Thyroid gland (tissue), 4 donors: ENCODE data around the gene ZDHHC9. TPM values are rescaled to one million over a fixed set of nuclear protein-coding genes. Genes with fewer than 3 reads are reported as not detected.
A peak's percentile ranks its signal among the peaks of the same experiment; 100 is the strongest.

Experiments
- DNase-seq, 2 donors: peaks; one replicate each; pipeline ENCODE4 v3.0.0-alpha.2; 2019
- H3K27ac ChIP-seq, 3 donors: fragments of 200-600 bp; sonication (generic); 1 replicate in 2 of 3; 2 replicates in 1 of 3; pipeline ENCODE4 v1.5.1; 2016 to 2019; ENCODE audit warnings: mild to moderate bottlenecking in 1 of 3, moderate library complexity in 1 of 3
- H3K27me3 ChIP-seq: fragments of 200-600 bp; sonication (generic); one replicate; pipeline ENCODE4 v1.5.1; 2019
- H3K36me3 ChIP-seq, 2 donors: fragments of 200-600 bp; sonication (generic); one replicate each; pipeline ENCODE4 v1.5.1; 2016 to 2019
- H3K4me1 ChIP-seq, 2 donors: fragments of 200-600 bp; sonication (generic); one replicate each; pipeline ENCODE4 v1.5.1; 2017 to 2019
- H3K4me3 ChIP-seq, 3 donors: fragments of 200-600 bp; sonication (generic); replicated peaks in 1 of 3; 1 replicate in 2 of 3; 2 replicates in 1 of 3; pipeline ENCODE4 v1.5.1; 2016; ENCODE audit warnings: mild to moderate bottlenecking in 1 of 3
- H3K9me3 ChIP-seq: fragments of 200-600 bp; sonication (generic); one replicate; pipeline ENCODE4 v1.5.1; 2017
- CTCF ChIP-seq, 6 experiments: fragments of 200-600 bp in 3 of 6; fragments of 450-650 bp in 3 of 6; sonication (generic) in 3 of 6; IDR thresholded peaks; one replicate each; pipeline ENCODE4 v1.5.1; 2016 to 2019; ENCODE audit warnings: antibody characterized with exemption in 6 of 6, mild to moderate bottlenecking in 2 of 6, inconsistent platforms in 1 of 6, moderate library complexity in 1 of 6
- POLR2A ChIP-seq, 2 donors: fragments of 450-650 bp; IDR thresholded peaks; one replicate each; pipeline ENCODE4 v1.6.1; 2017; ENCODE audit warnings: antibody characterized with exemption in 2 of 2, mild to moderate bottlenecking in 2 of 2, moderate library complexity in 1 of 2
- WGBS, 2 donors: methylation state at CpG; one replicate each; pipeline ENCODE4 v1.1.5; 2017; 5-methylcytosine and 5-hydroxymethylcytosine counted together
- intact Hi-C: fragments of 100-400 bp; cut with DNase I; formaldehyde crosslinking; loops from one replicate; pipeline ENCODE4 v1.15.1; 2023
- total RNA-seq, 4 donors: library from RNA; depleted of rRNA; stranded (reverse); fragments of >200 nt; gene quantifications; one replicate each; pipeline ENCODE4 v1.2.3, GENCODE V29; 2016

The ZDHHC9 gene
- total RNA-seq, 4 donors from 2014 or later, result 19.7 to 35.6 (median 25.3) TPM

GRCh38 chrX:129840344-129840743 lies 3.3 kb downstream of the ZDHHC9 start:
- no peak for DNase-seq
- no peaks in the 10 kb centered on the region for H3K4me1 ChIP-seq
- 56 to 68% methylated on average over 5 of the region's 5 CpGs for WGBS, 2 donors
- no peak for TF ChIP-seq CTCF (IDR thresholded peaks at IDR 0.05)
- H3K36me3 ChIP-seq, result no peaks in the 10 kb centered on the region
- no peak overlapping the region for H3K27ac ChIP-seq
- intact Hi-C loops, result no loop called here
- no peak overlapping the region for H3K4me3 ChIP-seq
- no peaks in the 10 kb centered on the region for H3K27me3 ChIP-seq
- no peaks in the 10 kb centered on the region for H3K9me3 ChIP-seq

GRCh38 chrX:129836827-129837226 lies 6.9 kb downstream of the ZDHHC9 start:
- H3K9me3 ChIP-seq, result no peaks in the 10 kb centered on the region
- no peaks in the 10 kb centered on the region for H3K4me1 ChIP-seq
- no peaks in the 10 kb centered on the region for H3K27me3 ChIP-seq
- no peak overlapping the region for H3K27ac ChIP-seq
- WGBS, 2 donors, result 95 to 97% methylated on average over 3 of the region's 3 CpGs
- intact Hi-C loops, result no loop called here
- H3K4me3 ChIP-seq, result no peak overlapping the region
- DNase-seq, result no peak
- no peaks in the 10 kb centered on the region for H3K36me3 ChIP-seq
- TF ChIP-seq POLR2A (IDR thresholded peaks at IDR 0.05) (no peak), CTCF (IDR thresholded peaks at IDR 0.05) (no peak)

- intact Hi-C loops, result no loop called here
- H3K4me1 ChIP-seq, result no peaks in the 10 kb centered on the region
- H3K4me3 ChIP-seq, result no peak overlapping the region
- peak; percentile 9 to 23 for DNase-seq
- H3K36me3 ChIP-seq, result no peaks in the 10 kb centered on the region
- WGBS, 2 donors, result 71 to 83% methylated on average over 5 of the region's 5 CpGs
- H3K27me3 ChIP-seq, result no peaks in the 10 kb centered on the region
- TF ChIP-seq CTCF (IDR thresholded peaks at IDR 0.05) (no peak), POLR2A (IDR thresholded peaks at IDR 0.05) (no peak)
- H3K9me3 ChIP-seq, result no peaks in the 10 kb centered on the region
- no peak overlapping the region for H3K27ac ChIP-seq
Measured at GRCh38 chrX:129833153-129833990, 10.3 kb downstream of the ZDHHC9 start.

- Histone ChIP-seq H3K9me3 (no peaks in the 10 kb centered on the region), H3K27ac (no peak overlapping the region), H3K36me3 (no peaks in the 10 kb centered on the region), H3K4me3 (no peak overlapping the region), H3K4me1 (no peaks in the 10 kb centered on the region), H3K27me3 (no peaks in the 10 kb centered on the region)
- intact Hi-C loops, result no loop called here
- no peak for DNase-seq
- TF ChIP-seq POLR2A (IDR thresholded peaks at IDR 0.05), result no peak
- TF ChIP-seq CTCF (IDR thresholded peaks at IDR 0.05), result no peak
- WGBS, 2 donors, result 81 to 87% methylated on average over 8 of the region's 8 CpGs
Measured at GRCh38 chrX:129831091-129831885, 12.4 kb downstream of the ZDHHC9 start.

GRCh38 chrX:129830494-129830893 lies 13.2 kb downstream of the ZDHHC9 start:
- intact Hi-C loops, result no loop called here
- WGBS, 2 donors, result 31 to 38% methylated on average over 4 of the region's 4 CpGs
- Histone ChIP-seq H3K36me3 (no peaks in the 10 kb centered on the region), H3K9me3 (no peaks in the 10 kb centered on the region), H3K27ac (no peak overlapping the region), H3K27me3 (no peaks in the 10 kb centered on the region), H3K4me3 (no peak overlapping the region), H3K4me1 (no peaks in the 10 kb centered on the region)
- no peak for DNase-seq
- TF ChIP-seq CTCF (IDR thresholded peaks at IDR 0.05) (no peak), POLR2A (IDR thresholded peaks at IDR 0.05) (no peak)
